OCI-LY3 (cell line): ENCODE measurements around the gene LIX1L.

Source experiments
- H2AFZ ChIP-seq: fragments of 200-600, 300-600 bp; shearing (Covaris generic); 2 replicates; pipeline ENCODE4 v1.6.0; 2014; ENCODE audit warnings: antibody characterized with exemption, low read depth, low read length
- H3K27ac ChIP-seq: fragments of 200-600, 300-600 bp; sonication (generic); 2 replicates; pipeline ENCODE4 v1.5.1; 2014; ENCODE audit warnings: mild to moderate bottlenecking, low read length, moderate library complexity, mixed read lengths
- H3K27me3 ChIP-seq: fragments of 200-600, 300-600 bp; sonication (generic); 2 replicates; pipeline ENCODE4 v1.6.1; 2014; ENCODE audit warnings: low read depth, low read length, mixed read lengths
- H3K36me3 ChIP-seq: fragments of 200-600, 300-600 bp; sonication (generic); replicated peaks from 2 replicates; pipeline ENCODE3; 2014; ENCODE audit warnings: low read depth, low read length, mixed read lengths
- H3K4me1 ChIP-seq: fragments of 300-600, 200-600 bp; sonication (generic); 2 replicates; pipeline ENCODE4 v1.6.1; 2014; ENCODE audit warnings: low read length, mixed read lengths
- H3K4me2 ChIP-seq: fragments of 200-600, 300-600 bp; sonication (generic); 2 replicates; pipeline ENCODE4 v1.6.1; 2014; ENCODE audit warnings: low read length, mixed read lengths
- H3K4me3 ChIP-seq: fragments of 300-600, 200-600 bp; sonication (generic); 2 replicates; pipeline ENCODE4 v1.5.1; 2014; ENCODE audit warnings: antibody characterized with exemption, mild to moderate bottlenecking, low read length, moderate library complexity
- H3K79me2 ChIP-seq: fragments of 300-600, 200-600 bp; shearing (Covaris generic); 2 replicates; pipeline ENCODE4 v1.6.1; 2014; ENCODE audit warnings: mild to moderate bottlenecking, low read length, mixed read lengths
- H3K9ac ChIP-seq: fragments of 300-600, 200-600 bp; shearing (Covaris generic); 2 replicates; pipeline ENCODE4 v1.6.0; 2014; ENCODE audit warnings: mild to moderate bottlenecking, low read length, moderate library complexity
- H3K9me3 ChIP-seq: fragments of 200-600, 300-600 bp; shearing (Covaris generic); 2 replicates; pipeline ENCODE4 v1.6.1; 2014; ENCODE audit warnings: low read length, mixed read lengths; ENCODE audit not compliant: insufficient read depth
- H4K20me1 ChIP-seq: fragments of 200-600, 300-600 bp; sonication (generic); 2 replicates; pipeline ENCODE4 v1.6.1; 2016; ENCODE audit warnings: low read length, mixed read lengths; ENCODE audit not compliant: insufficient read depth
- EZH2phosphoT487 ChIP-seq: fragments of 200-600 bp; shearing (Covaris generic); IDR thresholded peaks from 2 replicates; pipeline ENCODE4 v1.6.1; 2018; ENCODE audit warnings: antibody characterized with exemption, mixed run types, low read depth
- TF ChIP-seq, protein P1 (sequence below): fragments of 200-600, 300-600 bp; sonication (generic); IDR thresholded peaks from 2 replicates; pipeline ENCODE4 v1.5.1; 2014; ENCODE audit warnings: antibody characterized with exemption, low read length, low read depth

The LIX1L gene

DNA sequence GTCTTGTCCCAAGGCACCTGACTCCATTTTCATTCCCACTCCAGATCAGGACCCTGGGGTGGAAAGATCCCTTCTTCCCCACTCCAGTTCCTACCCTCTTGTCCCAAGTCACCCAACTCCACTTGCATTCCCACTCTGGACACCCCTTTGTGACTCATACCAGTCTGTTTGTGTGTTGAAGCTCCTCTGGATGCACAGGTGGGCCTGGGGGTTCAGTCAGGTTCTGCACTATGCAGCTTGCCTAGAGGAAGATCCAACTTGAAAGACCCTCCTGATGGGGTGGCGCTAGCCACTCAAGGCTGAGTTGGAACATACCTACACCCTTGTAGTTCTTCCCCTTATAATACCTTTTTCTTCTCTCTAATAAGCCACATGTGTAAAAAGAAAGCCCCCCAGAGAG lies 62.3 kb downstream of the LIX1L start:
- Histone ChIP-seq H2AFZ (no peak overlapping the region), H4K20me1 (no peaks in the 10 kb centered on the region), H3K27me3 (no peaks in the 10 kb centered on the region)

DNA sequence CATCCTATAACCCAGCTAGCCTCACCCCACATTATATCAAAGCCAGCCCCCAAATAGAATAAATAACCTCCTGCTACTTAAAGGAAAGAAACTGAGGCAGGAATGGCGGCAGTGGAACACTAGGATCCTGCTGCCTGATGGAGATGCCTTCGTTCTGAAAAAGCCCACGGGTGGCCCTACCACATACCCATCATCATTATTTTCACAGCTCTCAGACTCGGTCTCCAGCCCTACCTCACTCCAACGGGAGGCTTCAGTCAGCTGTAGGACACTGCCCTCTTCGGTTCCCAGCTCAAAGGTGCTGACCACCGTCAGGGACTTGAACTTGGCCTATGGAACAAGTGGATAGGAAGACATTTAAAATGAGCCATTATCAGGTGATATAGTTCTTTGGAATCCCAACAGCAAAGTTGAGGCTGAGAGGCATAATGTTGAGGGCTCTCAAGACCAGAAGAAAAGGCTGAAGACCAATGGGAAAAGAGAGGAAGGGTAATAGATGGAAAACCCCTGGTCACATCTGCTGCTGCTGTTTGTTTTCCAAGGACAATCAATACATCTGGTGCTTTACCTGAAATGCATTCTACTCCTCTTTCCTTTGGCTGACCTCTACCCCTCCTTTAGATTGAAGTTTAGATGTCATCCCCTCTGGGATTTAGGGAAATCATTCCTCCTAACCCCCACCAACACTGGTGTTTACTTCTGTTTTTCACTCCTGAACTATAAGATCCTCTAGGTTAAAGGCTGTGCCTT lies 64.3 kb downstream of the LIX1L start:
- H3K27me3 ChIP-seq = no peaks in the 10 kb centered on the region
- H3K9ac ChIP-seq = no peak overlapping the region
- no peaks in the 10 kb centered on the region for H3K79me2 ChIP-seq
- H3K4me3 ChIP-seq = no peak overlapping the region
- H3K27ac ChIP-seq = no peak overlapping the region
- H3K36me3 ChIP-seq = no peaks in the 10 kb centered on the region
- no peaks in the 10 kb centered on the region for H4K20me1 ChIP-seq
- no peaks in the 10 kb centered on the region for H3K4me1 ChIP-seq
- TF ChIP-seq, protein P1, sequence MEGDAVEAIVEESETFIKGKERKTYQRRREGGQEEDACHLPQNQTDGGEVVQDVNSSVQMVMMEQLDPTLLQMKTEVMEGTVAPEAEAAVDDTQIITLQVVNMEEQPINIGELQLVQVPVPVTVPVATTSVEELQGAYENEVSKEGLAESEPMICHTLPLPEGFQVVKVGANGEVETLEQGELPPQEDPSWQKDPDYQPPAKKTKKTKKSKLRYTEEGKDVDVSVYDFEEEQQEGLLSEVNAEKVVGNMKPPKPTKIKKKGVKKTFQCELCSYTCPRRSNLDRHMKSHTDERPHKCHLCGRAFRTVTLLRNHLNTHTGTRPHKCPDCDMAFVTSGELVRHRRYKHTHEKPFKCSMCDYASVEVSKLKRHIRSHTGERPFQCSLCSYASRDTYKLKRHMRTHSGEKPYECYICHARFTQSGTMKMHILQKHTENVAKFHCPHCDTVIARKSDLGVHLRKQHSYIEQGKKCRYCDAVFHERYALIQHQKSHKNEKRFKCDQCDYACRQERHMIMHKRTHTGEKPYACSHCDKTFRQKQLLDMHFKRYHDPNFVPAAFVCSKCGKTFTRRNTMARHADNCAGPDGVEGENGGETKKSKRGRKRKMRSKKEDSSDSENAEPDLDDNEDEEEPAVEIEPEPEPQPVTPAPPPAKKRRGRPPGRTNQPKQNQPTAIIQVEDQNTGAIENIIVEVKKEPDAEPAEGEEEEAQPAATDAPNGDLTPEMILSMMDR = no peak
- TF ChIP-seq EZH2phosphoT487 = no peak
- no peaks in the 10 kb centered on the region for H3K9me3 ChIP-seq
- H3K4me2 ChIP-seq = no peak overlapping the region
- H2AFZ ChIP-seq = no peak overlapping the region

More for the DNA sequence above, 62.3 kb downstream of the LIX1L start:
- no peaks in the 10 kb centered on the region for H3K36me3 ChIP-seq
- no peak overlapping the region for H3K9ac ChIP-seq
- H3K27ac ChIP-seq = no peak overlapping the region
- H3K79me2 ChIP-seq = no peaks in the 10 kb centered on the region
- TF ChIP-seq EZH2phosphoT487 = no peak
- TF ChIP-seq, protein P1 = no peak
- no peaks in the 10 kb centered on the region for H3K9me3 ChIP-seq
- no peak overlapping the region for H3K4me3 ChIP-seq
- H3K4me1 ChIP-seq = no peaks in the 10 kb centered on the region
- H3K4me2 ChIP-seq = no peak overlapping the region

GRCh38 chr1:145892486-145893087 lies 65.2 kb downstream of the LIX1L start:
- H3K4me3 ChIP-seq = no peak overlapping the region

More at GRCh38 chr1:145892486-145893087, 65.2 kb downstream of the LIX1L start:
- Histone ChIP-seq H3K9me3 (no peaks in the 10 kb centered on the region), H3K4me2 (no peak overlapping the region), H2AFZ (no peak overlapping the region), H3K27ac (no peak overlapping the region), H3K9ac (no peak overlapping the region), H3K4me1 (no peaks in the 10 kb centered on the region), H3K79me2 (no peaks in the 10 kb centered on the region), H4K20me1 (no peaks in the 10 kb centered on the region), H3K27me3 (no peaks in the 10 kb centered on the region), H3K36me3 (no peaks in the 10 kb centered on the region)
- TF ChIP-seq, protein P1 = no peak
- no peak for TF ChIP-seq EZH2phosphoT487
